Keratinocyte (primary cell): ENCODE measurements around the gene ZNF554. TPM values are rescaled to one million over a fixed set of nuclear protein-coding genes. Genes with fewer than 3 reads are reported as not detected.

Source experiments
- DNase-seq: peaks from one replicate; pipeline ENCODE4 v3.0.0-alpha.2; 2011; ENCODE audit warnings: low read depth, missing footprints, low spot score
- FAIRE-seq: peaks from 2 replicates; lab custom pipeline; 2011; peaks lifted over from hg19 to GRCh38; lab: Jason Lieb, UNC
- H2AFZ ChIP-seq: 2 replicates; pipeline ENCODE4 v1.6.0; 2012; ENCODE audit warnings: low read length, control low read depth, inconsistent platforms; ENCODE audit not compliant: control insufficient read depth
- H3K27ac ChIP-seq: 2 replicates; pipeline ENCODE4 v1.5.1; 2011; ENCODE audit warnings: low read length; ENCODE audit not compliant: control insufficient read depth, insufficient read depth
- H3K27me3 ChIP-seq: 3 replicates; pipeline ENCODE4 v1.6.0; 2011; ENCODE audit warnings: low read length; ENCODE audit not compliant: control insufficient read depth, insufficient read depth; ENCODE audit errors: extremely low read depth
- H3K36me3 ChIP-seq, 2 experiments: 2 replicates in 1 of 2; 3 replicates in 1 of 2; pipeline ENCODE4 v1.5.1; 2011; ENCODE audit warnings: low read length in 2 of 2, mild to moderate bottlenecking in 1 of 2; ENCODE audit not compliant: control insufficient read depth in 2 of 2, insufficient read depth in 2 of 2; ENCODE audit errors: extremely low read depth in 1 of 2
- H3K4me1 ChIP-seq: 3 replicates; pipeline ENCODE4 v1.5.1; 2011; ENCODE audit warnings: low read length; ENCODE audit not compliant: control insufficient read depth, insufficient read depth; ENCODE audit errors: extremely low read depth
- H3K4me2 ChIP-seq: 3 replicates; pipeline ENCODE4 v1.6.0; 2011; ENCODE audit warnings: low read depth, low read length; ENCODE audit not compliant: control insufficient read depth, insufficient read depth; ENCODE audit errors: extremely low read depth
- H3K4me3 ChIP-seq, 3 experiments: fragments of 200-600 bp in 1 of 3; sonication (generic) in 1 of 3; 2 replicates in 2 of 3; 3 replicates in 1 of 3; pipeline ENCODE4 v1.5.1; 2011 to 2016; ENCODE audit warnings: low read length in 3 of 3, mild to moderate bottlenecking in 3 of 3, control low read depth in 2 of 3, inconsistent platforms in 1 of 3, low read depth in 1 of 3, mixed read lengths in 1 of 3, mixed run types in 1 of 3, moderate library complexity in 1 of 3; ENCODE audit not compliant: control insufficient read depth in 2 of 3, insufficient read depth in 2 of 3; ENCODE audit errors: extremely low read depth in 1 of 3
- H3K79me2 ChIP-seq: 2 replicates; pipeline ENCODE4 v1.6.0; 2012; ENCODE audit warnings: low read length; ENCODE audit not compliant: control insufficient read depth, insufficient read depth
- H3K9ac ChIP-seq: 3 replicates; pipeline ENCODE4 v1.6.0; 2011; ENCODE audit warnings: low read length; ENCODE audit not compliant: control insufficient read depth, insufficient read depth; ENCODE audit errors: extremely low read depth
- H3K9me1 ChIP-seq: 3 replicates; pipeline ENCODE4 v1.6.0; 2011; ENCODE audit warnings: low read length; ENCODE audit not compliant: control insufficient read depth, insufficient read depth; ENCODE audit errors: extremely low read depth
- H3K9me3 ChIP-seq: 2 replicates; pipeline ENCODE4 v1.5.1; 2012; ENCODE audit warnings: low read depth, low read length; ENCODE audit not compliant: control insufficient read depth
- H4K20me1 ChIP-seq: 3 replicates; pipeline ENCODE4 v1.6.0; 2011; ENCODE audit warnings: low read length; ENCODE audit not compliant: control insufficient read depth, insufficient read depth; ENCODE audit errors: extremely low read depth
- CTCF ChIP-seq, 3 experiments: IDR thresholded peaks in 1 of 3; conservative IDR thresholded peaks in 1 of 3; optimal IDR thresholded peaks in 1 of 3; 2 replicates in 2 of 3; 3 replicates in 1 of 3; pipeline versions ENCODE3 to v1.5.1; 2011; ENCODE audit warnings: low read length in 3 of 3, mild to moderate bottlenecking in 3 of 3, moderate library complexity in 2 of 3, control low read depth in 1 of 3, inconsistent platforms in 1 of 3; ENCODE audit not compliant: insufficient read depth in 2 of 3; ENCODE audit errors: extremely low read depth in 1 of 3
- EZH2 ChIP-seq: IDR thresholded peaks from one replicate; pipeline ENCODE4 v1.6.1; 2012; ENCODE audit warnings: inconsistent platforms, mild to moderate bottlenecking, low read length, moderate library complexity
- dilution Hi-C: fragments of 300-500 bp; cut with MboI; formaldehyde crosslinking; loops from one replicate; pipeline ENCODE4 v1.7.0; 2020; ENCODE audit warnings: low sequenced_read_pairs; ENCODE audit not compliant: extremely low pct_ligation_motif_present
- polyA plus RNA-seq, 5 experiments: library from polyadenylated mRNA; depleted of rRNA in 3 of 5; stranded (reverse) in 3 of 5; stranded (forward) in 1 of 5; unstranded in 1 of 5; fragments of >200 nt; gene quantifications; 1 replicate in 1 of 5; 2 replicates in 3 of 5; 3 replicates in 1 of 5; pipeline versions ENCODE4 v1.2.1 to v1.2.3, GENCODE V29; 2011 to 2012; ENCODE audit warnings: missing spikeins in 2 of 5, low read depth in 1 of 5, low replicate concordance in 1 of 5

ZNF554 gene
- polyA plus RNA-seq, 1 donor (not counting 4 experiments of a cell fraction or from before 2014, with no cell fraction given): 2.7 TPM

GRCh38 chr19:2788237-2788636, 31.4 kb upstream of the ZNF554 start:
- DNase-seq: no peak
- Histone ChIP-seq H3K27me3 (no peaks in the 10 kb centered on the region), H3K9me1 (no peaks in the 10 kb centered on the region), H3K36me3 (peaks cover 11 to 15% of the 10 kb centered on the region in 2 experiments), H4K20me1 (no peaks in the 10 kb centered on the region), H3K4me3 (no peak overlapping the region), H3K4me2 (no peak overlapping the region), H3K9me3 (no peaks in the 10 kb centered on the region), H3K27ac (no peak overlapping the region), H2AFZ (no peak overlapping the region), H3K4me1 (peaks cover 13% of the 10 kb centered on the region), H3K79me2 (peaks cover 55% of the 10 kb centered on the region), H3K9ac (no peak overlapping the region)
- no peak for TF ChIP-seq EZH2
- no peak for TF ChIP-seq CTCF (optimal IDR thresholded peaks at IDR 0.05 in 1 of 3, IDR thresholded peaks at IDR 0.05 in 1 of 3, conservative IDR thresholded peaks at IDR 0.05 in 1 of 3; ENCODE audit: extremely low read depth in 1 of 3, insufficient read depth in 2 of 3, low read length in 3 of 3)
- dilution Hi-C loops: no loop called here
- no peak for FAIRE-seq

GRCh38 chr19:2790194-2790556, 29.5 kb upstream of the ZNF554 start:
- Histone ChIP-seq H2AFZ (no peak overlapping the region), H3K9me1 (no peaks in the 10 kb centered on the region), H3K9ac (no peak overlapping the region), H3K79me2 (peaks cover 55% of the 10 kb centered on the region), H3K36me3 (peaks cover 13 to 29% of the 10 kb centered on the region in 2 experiments), H3K4me2 (no peak overlapping the region), H3K4me3 (no peak overlapping the region), H3K27me3 (no peaks in the 10 kb centered on the region), H3K4me1 (peaks cover 5% of the 10 kb centered on the region), H4K20me1 (no peaks in the 10 kb centered on the region), H3K27ac (no peak overlapping the region), H3K9me3 (no peaks in the 10 kb centered on the region)
- dilution Hi-C loops: no loop called here
- FAIRE-seq: no peak
- DNase-seq: no peak
- no peak for TF ChIP-seq CTCF (optimal IDR thresholded peaks at IDR 0.05 in 1 of 3, IDR thresholded peaks at IDR 0.05 in 1 of 3, conservative IDR thresholded peaks at IDR 0.05 in 1 of 3; ENCODE audit: extremely low read depth in 1 of 3, insufficient read depth in 2 of 3, low read length in 3 of 3)
